Measurements from ENCODE around the gene MCRIP2. TPM values are rescaled to one million over a fixed set of nuclear protein-coding genes. Genes with fewer than 3 reads are reported as not detected.
A peak's percentile ranks its signal among the peaks of the same experiment; 100 is the strongest.

MCRIP2 gene
- total and polyA plus RNA-seq, 9 of the 15 experiments (the other 6 are each of a cell fraction or from before 2014, with no cell fraction given) = 0.80 to 120 (median 35.2) TPM

DNA sequence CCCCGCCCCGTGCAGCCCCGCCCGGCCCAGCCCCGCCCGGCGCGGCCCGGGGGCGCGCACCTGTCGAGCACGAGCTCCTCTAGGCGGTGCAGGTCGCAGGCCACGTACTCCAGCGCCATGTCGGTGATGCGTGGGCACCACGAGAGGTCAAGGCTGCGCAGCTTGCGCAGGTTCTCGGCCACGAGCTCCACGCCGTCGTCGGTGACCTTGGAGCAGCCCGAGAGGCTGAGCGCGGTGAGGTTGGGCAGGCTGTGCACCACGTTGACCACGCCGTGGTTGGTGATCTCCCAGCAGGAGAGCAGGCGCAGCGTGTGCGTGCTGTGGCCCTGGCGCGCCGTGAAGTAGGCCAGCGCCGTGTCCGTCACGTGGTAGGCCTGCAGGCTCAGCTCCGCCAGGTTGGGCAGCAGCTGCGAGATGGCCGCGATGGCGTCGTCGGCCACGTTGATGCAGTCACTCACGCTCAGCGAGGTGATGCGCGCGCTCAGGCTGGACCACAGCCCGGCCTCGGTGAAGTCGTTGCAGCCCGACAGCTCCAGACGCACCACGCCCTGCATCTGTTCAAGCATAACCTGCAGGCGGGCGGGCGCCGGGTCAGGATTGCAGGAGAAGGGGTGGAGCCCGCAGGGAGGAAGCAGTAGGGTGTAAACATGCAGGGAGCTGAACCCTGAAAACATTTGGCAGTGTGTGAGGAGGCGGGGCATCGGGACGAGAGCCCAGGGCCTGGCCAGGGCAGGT, 53.9 kb downstream of the MCRIP2 start (continued):
- TF ChIP-seq BRCA1 (IDR thresholded peaks at IDR 0.05) (no peak), BRCA1 (CRISPR knock-in tag; IDR thresholded peaks at IDR 0.05) (peak; percentile 26; the same call in 1 of the 2 replicates), SMC3 (conservative IDR thresholded peaks at IDR 0.05; ENCODE audit: insufficient read depth, low read depth, low read length) (no peak), SMARCC2 (IDR thresholded peaks at IDR 0.05; ENCODE audit: low read depth) (no peak), ZNF143 (CRISPR knock-in tag; IDR thresholded peaks at IDR 0.05) (peak; percentile 57), BMI1 (IDR thresholded peaks at IDR 0.05; ENCODE audit: low read length) (no peak), YY1 (IDR thresholded peaks at IDR 0.05; ENCODE audit: borderline replicate concordance in 1 of 3, control insufficient read depth in 1 of 3, extremely low read depth in 1 of 3, insufficient read depth in 3 of 3, insufficient read length in 1 of 3, insufficient replicate concordance in 2 of 3, low read depth in 1 of 3, low read length in 2 of 3) (peak in 2 of 3 experiments; percentile 26 to 59), HEY1 (CRISPR knock-in tag; IDR thresholded peaks at IDR 0.05; ENCODE audit: borderline replicate concordance) (no peak), ZNF133 (CRISPR knock-in tag; IDR thresholded peaks at IDR 0.05) (no peak), XRCC5 (IDR thresholded peaks at IDR 0.05; ENCODE audit: low read depth, low read length) (no peak), TCF7 (IDR thresholded peaks at IDR 0.05; ENCODE audit: borderline replicate concordance) (no peak), ZNF12 (CRISPR knock-in tag; IDR thresholded peaks at IDR 0.05) (no peak)
- TF ChIP-seq, protein P1, sequence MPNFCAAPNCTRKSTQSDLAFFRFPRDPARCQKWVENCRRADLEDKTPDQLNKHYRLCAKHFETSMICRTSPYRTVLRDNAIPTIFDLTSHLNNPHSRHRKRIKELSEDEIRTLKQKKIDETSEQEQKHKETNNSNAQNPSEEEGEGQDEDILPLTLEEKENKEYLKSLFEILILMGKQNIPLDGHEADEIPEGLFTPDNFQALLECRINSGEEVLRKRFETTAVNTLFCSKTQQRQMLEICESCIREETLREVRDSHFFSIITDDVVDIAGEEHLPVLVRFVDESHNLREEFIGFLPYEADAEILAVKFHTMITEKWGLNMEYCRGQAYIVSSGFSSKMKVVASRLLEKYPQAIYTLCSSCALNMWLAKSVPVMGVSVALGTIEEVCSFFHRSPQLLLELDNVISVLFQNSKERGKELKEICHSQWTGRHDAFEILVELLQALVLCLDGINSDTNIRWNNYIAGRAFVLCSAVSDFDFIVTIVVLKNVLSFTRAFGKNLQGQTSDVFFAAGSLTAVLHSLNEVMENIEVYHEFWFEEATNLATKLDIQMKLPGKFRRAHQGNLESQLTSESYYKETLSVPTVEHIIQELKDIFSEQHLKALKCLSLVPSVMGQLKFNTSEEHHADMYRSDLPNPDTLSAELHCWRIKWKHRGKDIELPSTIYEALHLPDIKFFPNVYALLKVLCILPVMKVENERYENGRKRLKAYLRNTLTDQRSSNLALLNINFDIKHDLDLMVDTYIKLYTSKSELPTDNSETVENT (CRISPR knock-in tag; IDR thresholded peaks at IDR 0.05) = peak; percentile 73
- TF ChIP-seq, protein P2, sequence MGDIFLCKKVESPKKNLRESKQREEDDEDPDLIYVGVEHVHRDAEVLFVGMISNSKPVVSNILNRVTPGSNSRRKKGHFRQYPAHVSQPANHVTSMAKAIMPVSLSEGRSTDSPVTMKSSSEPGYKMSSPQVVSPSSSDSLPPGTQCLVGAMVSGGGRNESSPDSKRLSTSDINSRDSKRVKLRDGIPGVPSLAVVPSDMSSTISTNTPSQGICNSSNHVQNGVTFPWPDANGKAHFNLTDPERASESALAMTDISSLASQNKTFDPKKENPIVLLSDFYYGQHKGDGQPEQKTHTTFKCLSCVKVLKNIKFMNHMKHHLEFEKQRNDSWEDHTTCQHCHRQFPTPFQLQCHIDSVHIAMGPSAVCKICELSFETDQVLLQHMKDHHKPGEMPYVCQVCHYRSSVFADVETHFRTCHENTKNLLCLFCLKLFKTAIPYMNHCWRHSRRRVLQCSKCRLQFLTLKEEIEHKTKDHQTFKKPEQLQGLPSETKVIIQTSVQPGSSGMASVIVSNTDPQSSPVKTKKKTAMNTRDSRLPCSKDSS (IDR thresholded peaks at IDR 0.05; ENCODE audit: low read depth, partially characterized antibody) = no peak
- TF ChIP-seq, protein P3, sequence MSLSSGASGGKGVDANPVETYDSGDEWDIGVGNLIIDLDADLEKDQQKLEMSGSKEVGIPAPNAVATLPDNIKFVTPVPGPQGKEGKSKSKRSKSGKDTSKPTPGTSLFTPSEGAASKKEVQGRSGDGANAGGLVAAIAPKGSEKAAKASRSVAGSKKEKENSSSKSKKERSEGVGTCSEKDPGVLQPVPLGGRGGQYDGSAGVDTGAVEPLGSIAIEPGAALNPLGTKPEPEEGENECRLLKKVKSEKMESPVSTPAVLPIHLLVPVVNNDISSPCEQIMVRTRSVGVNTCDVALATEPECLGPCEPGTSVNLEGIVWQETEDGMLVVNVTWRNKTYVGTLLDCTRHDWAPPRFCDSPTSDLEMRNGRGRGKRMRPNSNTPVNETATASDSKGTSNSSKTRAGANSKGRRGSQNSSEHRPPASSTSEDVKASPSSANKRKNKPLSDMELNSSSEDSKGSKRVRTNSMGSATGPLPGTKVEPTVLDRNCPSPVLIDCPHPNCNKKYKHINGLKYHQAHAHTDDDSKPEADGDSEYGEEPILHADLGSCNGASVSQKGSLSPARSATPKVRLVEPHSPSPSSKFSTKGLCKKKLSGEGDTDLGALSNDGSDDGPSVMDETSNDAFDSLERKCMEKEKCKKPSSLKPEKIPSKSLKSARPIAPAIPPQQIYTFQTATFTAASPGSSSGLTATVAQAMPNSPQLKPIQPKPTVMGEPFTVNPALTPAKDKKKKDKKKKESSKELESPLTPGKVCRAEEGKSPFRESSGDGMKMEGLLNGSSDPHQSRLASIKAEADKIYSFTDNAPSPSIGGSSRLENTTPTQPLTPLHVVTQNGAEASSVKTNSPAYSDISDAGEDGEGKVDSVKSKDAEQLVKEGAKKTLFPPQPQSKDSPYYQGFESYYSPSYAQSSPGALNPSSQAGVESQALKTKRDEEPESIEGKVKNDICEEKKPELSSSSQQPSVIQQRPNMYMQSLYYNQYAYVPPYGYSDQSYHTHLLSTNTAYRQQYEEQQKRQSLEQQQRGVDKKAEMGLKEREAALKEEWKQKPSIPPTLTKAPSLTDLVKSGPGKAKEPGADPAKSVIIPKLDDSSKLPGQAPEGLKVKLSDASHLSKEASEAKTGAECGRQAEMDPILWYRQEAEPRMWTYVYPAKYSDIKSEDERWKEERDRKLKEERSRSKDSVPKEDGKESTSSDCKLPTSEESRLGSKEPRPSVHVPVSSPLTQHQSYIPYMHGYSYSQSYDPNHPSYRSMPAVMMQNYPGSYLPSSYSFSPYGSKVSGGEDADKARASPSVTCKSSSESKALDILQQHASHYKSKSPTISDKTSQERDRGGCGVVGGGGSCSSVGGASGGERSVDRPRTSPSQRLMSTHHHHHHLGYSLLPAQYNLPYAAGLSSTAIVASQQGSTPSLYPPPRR (CRISPR knock-in tag; IDR thresholded peaks at IDR 0.05; ENCODE audit: borderline replicate concordance) = 0 out of 2 replicates have a peak, but pooled peaks have one; percentile 93
